NCI-H2227 (cell line): ENCODE data around the gene GADL1.

Source experiments
- DNase-seq: peaks from one replicate; lab custom pipeline; 2025; ENCODE audit not compliant: unreplicated experiment; lab: John Stamatoyannopoulos, UW

The GADL1 gene

GRCh38 chr3:30894521-30895251, at the start of gene GADL1:
Gene GADL1 (minus strand): TSS chr3:30894661. CDS start chr3:30894614, 47 bp downstream.
- DNase-seq: peak; percentile 46

- no peak for DNase-seq
Observed at GRCh38 chr3:30944124-30944523, 49.7 kb upstream of the GADL1 start.

DNA sequence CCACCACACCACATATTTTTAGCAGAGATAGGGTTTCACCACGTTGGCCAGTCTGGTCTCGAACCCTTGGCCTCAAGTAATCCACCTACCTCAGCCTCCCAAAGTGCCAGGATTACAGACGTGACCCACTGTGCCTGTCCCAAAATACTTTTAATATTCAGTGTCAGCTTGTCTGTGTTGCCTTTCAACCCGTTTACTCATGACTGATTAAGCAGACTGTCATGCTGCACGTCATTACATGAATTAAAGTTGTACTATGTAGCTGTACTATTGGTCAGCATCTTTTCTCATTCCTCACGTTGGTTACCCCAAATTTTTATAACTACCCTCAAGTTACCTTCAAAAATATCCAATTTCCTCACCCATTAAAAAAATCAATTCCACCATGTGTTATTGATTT, 48.7 kb upstream of the GADL1 start:
- no peak for DNase-seq

DNA sequence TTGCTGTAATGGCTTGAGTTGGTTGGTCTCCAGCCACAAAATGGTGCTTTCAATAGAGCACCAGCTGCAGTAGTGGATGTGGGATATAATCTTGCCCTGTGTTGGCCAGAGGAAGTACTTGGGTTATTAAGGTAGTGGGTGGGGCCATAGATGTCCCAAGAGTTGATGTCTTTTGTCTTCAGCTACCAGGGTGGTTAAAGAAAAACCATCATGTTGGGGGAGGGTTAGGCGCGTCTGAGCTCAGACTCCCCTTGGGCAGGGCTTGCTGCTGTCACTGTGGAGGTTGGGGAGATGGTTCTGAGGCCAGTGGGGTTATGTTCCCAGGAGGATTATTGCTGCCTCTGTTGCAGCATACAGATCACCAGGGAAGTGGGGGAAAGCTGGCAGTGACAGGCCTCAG, 46.9 kb upstream of the GADL1 start:
- no peak for DNase-seq

GRCh38 chr3:30940740-30941139, 46.3 kb upstream of the GADL1 start:
- no peak for DNase-seq

DNA sequence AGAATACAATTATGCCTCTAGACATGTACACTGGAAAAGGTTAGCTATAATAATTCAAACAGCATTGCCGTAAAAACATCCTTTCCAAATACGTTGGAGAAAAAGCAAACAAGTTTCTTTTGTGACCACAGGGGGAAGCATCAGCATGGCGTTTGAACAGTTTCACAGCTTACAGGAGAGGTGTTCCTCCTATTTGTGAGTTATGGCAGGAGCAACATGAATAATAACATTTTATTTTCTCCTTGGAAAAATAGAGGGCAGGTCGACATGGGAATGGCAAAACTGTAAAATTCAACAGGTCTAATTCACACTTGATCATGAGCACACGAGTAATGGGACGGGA, 39.7 kb upstream of the GADL1 start:
- peak; percentile 28 for DNase-seq

DNA sequence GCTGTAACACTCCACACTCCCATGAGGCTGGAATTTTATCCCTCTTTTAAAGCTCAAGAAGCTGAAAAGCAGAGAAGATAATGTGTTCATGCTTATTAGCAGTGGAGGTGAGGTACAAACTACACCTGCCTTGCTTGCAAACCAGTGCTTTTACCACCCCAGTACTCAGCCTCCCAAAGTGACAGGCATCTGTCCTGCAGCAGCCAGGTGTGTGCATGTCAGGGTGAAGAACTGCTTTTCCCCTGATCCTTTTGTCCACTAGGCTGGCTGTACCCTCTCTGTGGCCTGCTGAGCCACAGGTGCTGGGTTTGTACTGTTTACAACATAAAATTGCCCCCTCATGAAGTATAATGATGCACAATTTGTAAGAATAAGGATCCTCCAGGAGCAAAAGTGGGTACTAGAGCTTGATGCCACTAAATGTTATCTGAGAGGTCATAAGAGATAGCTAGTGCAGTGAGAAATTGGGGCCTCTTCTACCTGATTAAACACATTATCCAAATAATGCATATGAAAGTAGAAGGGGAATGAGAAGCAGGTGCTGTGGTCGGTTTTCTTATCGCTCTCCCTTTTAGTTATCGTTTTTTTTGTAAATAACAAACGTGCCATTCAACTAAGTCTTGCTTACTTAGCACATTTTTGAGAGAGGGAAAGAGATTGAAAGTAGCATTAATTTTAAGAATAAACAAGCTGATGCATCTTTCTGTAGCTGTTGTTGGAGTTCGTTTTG, 39.2 kb upstream of the GADL1 start:
- DNase-seq: peak; percentile 2

DNA sequence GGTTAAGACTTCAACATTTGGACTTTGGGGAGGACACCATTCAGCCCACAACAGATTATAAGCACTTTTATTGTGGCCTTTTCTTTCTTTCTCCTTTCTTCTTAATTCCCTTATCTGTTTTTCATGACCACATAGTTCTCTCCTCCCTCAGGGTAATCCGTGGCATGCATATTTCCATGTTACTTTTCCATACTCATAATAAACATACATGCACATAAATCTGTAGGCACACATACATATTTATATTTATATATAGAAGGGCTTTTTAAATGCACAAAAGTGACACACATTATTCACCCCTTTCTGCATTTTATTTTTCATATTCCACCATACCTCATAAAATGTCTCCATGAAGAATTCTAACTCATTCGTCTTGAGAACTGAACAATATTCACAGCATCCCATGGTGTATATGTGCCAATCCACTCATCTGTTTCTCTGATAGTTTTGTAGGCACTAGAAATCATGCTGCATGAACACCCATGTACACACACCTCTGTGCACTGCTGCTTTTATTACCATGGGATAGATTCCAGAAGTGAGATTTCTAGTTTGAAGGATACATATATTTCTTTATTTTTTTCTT, 38.1 kb upstream of the GADL1 start:
- no peak for DNase-seq

- DNase-seq: no peak
Observed at GRCh38 chr3:30924763-30925162, 30.3 kb upstream of the GADL1 start.

- no peak for DNase-seq
Observed at GRCh38 chr3:30919564-30919963, 25.1 kb upstream of the GADL1 start.

DNA sequence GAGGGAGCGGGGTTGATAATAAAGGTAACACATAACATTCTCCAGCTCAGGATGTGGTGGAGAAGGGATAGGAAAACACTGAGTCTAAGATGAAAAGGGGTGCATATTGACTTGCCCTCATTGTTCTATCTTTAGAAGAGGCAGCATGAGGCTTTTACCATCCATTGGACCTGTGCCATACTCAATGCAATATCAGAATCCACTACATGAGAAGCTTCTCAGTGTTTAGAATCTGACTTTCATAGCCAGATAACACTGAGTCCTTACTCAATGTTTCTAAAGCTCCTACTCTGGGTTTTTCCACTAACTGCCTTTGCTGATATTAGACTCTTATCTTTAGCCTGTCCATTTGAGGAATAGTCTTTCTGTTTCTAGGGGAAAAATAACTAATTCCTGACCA, 24.3 kb upstream of the GADL1 start:
- DNase-seq: no peak

DNA sequence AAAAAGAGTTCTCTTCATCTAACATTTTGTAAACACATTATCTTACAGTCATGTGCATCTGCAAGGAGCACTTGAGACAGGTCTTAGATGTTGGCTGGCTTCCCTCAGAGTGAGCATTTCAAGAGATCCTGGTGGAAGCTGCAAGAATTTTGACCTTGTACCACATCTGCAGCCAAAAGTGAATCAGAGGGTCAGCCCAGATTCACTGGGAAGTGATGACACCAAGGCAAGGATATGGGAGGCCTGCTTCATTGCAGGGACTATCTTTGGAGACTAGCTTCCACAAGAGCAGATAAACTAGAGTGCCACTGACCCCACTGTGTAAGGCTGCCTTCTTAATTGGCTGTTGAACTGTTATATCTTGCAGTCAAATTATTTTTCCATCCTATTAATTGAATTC, 21.3 kb upstream of the GADL1 start:
- DNase-seq: no peak

GRCh38 chr3:30914696-30915095, 20.2 kb upstream of the GADL1 start:
- DNase-seq: no peak

DNA sequence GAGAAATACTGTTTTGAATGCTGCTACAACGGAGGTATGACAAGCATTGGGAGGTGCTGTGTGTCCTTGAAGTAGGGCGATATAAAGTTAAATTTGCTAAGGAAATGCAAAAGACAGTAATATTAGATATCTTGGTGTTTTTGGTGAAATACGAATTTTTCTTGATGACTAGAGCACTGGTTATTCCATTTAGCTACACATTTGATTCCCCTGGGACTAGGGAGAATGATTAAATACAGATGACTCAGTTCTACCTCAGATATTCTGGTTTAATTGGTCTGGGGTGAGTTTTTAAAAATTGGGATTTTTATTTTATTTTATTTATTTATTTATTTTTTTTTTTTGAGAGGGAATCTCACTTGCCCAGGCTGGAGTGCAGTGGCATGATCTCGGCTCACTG, 18.7 kb upstream of the GADL1 start:
- DNase-seq: no peak

- no peak for DNase-seq
Observed at GRCh38 chr3:30912301-30912700, 17.8 kb upstream of the GADL1 start.

DNA sequence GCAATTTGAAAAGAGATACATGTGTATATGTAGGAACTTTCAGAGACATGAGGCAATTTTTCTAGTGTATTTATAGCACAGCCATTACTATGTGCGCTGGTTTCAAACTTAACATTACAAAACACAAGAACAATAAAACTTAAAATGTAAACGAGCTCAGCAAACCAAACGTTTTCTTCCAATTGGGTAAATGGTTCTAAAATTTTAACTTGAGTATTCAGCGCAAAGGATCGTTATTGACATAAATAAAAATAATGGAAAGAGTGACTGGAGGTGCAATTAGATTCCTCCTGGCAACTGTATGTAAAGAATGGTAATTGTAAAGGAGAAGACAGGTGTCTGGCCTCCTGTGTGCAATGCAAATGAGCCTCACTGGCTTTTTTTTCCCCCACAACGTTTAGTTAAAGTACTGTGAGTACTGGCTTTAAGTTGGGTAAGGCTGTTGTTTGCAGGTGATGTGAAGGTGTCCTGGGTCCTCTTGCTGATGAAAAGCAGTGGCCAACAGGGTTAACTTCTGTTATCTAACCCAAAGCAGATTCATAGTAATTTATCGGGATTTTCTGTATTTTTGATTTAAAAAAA, 14.1 kb upstream of the GADL1 start:
- DNase-seq: no peak

DNA sequence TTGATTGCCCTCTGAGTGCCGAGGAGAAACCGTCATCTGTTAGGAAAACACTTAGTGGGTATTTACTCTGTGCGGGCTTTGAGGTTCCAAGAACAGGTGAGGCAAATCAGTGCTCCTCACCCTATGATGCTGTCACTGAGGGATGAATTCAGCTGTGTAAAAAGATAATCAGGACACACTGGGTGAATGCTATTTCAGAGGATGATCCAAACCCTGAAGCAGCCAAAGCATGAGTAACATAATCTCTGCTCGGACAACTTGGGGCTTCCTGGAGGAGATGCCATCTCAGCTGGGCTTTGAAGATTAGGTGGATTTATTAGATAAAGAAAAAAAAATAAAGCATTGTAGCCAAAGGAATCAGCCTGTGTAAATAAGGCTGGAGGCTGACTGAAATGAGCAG, 10.5 kb upstream of the GADL1 start:
- DNase-seq: no peak

DNA sequence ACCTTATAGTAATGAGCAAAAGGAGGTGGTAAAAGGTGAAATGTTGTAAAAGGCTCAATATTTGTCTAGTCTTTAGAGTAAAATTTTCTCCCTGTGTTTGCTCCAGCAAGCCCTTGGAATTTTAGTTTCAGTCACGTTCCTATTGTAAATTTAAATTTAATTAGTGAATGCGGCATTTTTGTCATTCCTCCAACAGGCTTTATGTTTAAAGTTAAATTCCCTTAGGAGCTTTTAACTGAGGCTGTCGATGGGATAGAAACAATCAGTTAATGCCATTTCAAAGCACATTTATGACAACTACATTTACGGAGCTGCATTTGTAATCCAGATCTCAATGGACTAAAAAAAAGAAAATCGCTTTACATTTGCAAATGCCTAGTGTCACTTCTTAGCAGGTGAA, 868 bp upstream of the GADL1 start:
- DNase-seq: no peak

- no peak for DNase-seq
Observed at GRCh38 chr3:30893678-30894325, 659 bp downstream of the GADL1 start.

DNA sequence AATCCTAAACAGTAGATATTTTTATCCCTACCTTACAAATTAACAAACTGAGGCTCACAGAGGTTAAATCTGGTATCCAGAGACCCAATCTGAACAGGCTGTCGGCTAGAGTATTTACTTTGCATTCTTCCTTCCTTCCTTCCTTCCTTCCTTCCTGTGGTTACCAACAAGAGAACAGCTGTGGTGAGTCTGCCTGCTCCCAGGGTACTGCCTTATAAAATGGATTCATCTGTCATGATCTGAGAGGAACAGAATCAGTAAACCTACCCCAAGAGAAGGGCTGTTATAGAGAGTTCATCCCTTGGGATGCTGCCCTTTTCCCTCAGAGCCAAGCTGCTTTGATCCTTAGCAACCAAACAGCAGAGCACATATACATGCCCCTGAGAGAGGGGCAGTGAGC, 3.6 kb downstream of the GADL1 start:
- no peak for DNase-seq

DNA sequence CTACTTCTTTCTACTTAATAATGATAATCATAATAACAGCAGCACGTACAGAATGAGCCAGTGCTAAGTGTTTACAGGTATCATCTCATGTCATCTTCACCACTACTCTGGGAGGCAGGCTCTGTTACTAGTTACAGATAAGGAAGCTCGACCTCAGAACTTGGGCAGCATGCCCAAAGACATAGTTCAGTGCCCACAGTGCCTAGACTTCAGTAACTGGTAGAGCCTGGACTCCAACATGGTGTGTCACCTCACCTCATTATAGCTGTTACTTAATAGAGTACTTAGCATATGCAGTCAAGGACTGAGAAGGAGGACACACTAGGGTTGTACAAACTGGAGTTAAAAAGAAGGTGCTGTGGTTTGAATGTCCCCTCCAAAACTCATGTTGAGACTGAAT, 7.6 kb downstream of the GADL1 start:
- no peak for DNase-seq

DNA sequence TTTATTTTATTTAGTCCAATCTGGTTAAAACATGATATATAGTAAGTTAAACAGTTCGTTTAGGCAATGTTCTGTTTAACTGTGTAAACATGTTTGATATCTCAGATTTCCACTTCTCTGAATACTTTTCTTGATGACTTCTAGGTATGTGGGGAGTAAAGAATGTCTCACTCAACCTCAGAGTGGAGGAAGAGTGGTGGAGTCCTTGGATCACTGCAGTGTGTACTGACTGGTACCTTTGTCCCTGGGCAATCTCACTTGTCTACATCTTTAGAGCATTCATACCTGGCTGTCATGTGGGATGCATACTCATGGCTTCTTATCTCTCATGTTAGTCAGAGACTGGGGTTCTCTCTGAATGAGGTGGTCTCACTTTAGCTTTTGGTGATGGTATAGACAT, 15.6 kb downstream of the GADL1 start:
- DNase-seq: no peak
